SJCRH30 (cell line): ENCODE results near the gene CLK3. TPM values are rescaled to one million over a fixed set of nuclear protein-coding genes. Genes with fewer than 3 reads are reported as not detected.

Source experiments
- DNase-seq, 2 experiments: peaks; one replicate each; pipeline ENCODE4 v3.0.0-alpha.2; 2015 to 2020
- H3K27ac ChIP-seq: fragments of 250-450 bp; sonication (Bioruptor Pico); 2 replicates; pipeline ENCODE4 v1.5.1; 2020; ENCODE audit warnings: mild to moderate bottlenecking, moderate library complexity
- H3K27me3 ChIP-seq: fragments of 250-450 bp; sonication (Bioruptor Pico); 2 replicates; pipeline ENCODE4 v1.5.1; 2020; ENCODE audit warnings: mild to moderate bottlenecking, moderate library complexity
- H3K36me3 ChIP-seq: fragments of 250-450 bp; sonication (Bioruptor Pico); 2 replicates; pipeline ENCODE4 v1.5.1; 2020; ENCODE audit warnings: mild to moderate bottlenecking, moderate library complexity
- H3K4me1 ChIP-seq: fragments of 250-450 bp; sonication (Bioruptor Pico); 2 replicates; pipeline ENCODE4 v1.5.1; 2020; ENCODE audit warnings: mild to moderate bottlenecking, moderate library complexity
- H3K4me3 ChIP-seq: fragments of 250-450 bp; sonication (Bioruptor Pico); 2 replicates; pipeline ENCODE4 v1.5.1; 2020; ENCODE audit warnings: mild to moderate bottlenecking, moderate library complexity
- H3K9me3 ChIP-seq: fragments of 250-450 bp; sonication (Bioruptor Pico); replicated peaks from 2 replicates; pipeline ENCODE4 v1.5.1; 2020; ENCODE audit warnings: mild to moderate bottlenecking, moderate library complexity
- total RNA-seq: library from RNA; depleted of rRNA; stranded (reverse); fragments of >200 nt; shearing (Covaris generic); gene quantifications from 2 replicates; pipeline ENCODE4 v1.2.3, GENCODE V29; 2014; rRNA removed

Gene CLK3
- 42.3 and 44.4 TPM in 2 replicates for total RNA-seq

DNA sequence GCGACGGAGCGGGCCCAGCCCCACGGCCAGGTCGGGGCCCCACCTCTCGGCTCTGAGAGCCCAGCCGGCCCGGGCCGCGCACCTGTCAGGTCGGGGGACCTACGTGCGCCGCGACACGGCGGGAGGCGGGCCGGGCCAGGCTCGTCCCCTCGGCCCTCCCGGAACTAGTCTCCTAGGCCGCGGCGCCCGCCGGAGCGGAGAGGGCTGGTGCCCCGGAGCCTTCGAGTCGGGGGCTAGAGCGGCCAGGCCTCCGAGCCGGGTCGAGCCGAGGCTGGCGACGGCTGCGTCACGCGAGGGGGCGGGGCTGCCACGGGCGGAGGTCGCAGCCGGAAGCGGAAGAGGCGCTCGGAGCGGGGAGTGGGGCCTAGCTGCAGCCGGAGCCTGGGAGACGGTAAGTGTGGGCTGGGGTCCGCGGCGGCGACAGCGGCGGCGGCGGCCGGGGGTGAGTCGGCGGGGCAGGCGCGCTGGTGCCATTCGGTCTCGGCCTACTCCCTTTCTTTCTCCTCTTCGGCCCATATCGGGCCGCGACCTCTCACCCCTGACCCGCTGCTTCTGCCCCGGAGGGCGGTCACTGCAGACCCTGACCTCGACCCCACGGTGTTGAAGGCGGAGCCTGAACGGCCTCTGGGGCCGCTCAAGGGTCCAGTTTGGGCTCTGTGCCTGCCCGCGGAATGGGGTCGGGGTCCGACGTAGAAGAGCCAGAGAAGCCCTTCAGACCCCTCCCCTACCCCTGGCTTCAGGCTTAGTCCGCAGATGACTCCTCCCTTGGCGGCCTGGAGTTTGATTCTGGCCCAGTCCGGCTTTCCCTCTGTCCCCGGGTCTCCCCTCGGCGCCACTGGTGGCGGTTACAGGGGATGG is at the start of gene CLK3:
Gene CLK3, plus strand, starts transcription at position 329 of the 858 bp plus-strand sequence. CDS start 3,361 bp downstream, outside the sequence.
- peak within 1 kb of the TSS; percentile 79 for H3K27ac ChIP-seq
- no peaks in the 10 kb centered on the region for H3K9me3 ChIP-seq
- peak; percentile 95 to 96 for DNase-seq
- H3K4me1 ChIP-seq, result peaks cover 5% of the 10 kb centered on the region
- peaks cover 13% of the 10 kb centered on the region for H3K36me3 ChIP-seq
- peak within 1 kb of the TSS; percentile 76 for H3K4me3 ChIP-seq
- no peaks in the 10 kb centered on the region for H3K27me3 ChIP-seq

GRCh38 chr15:74568594-74568993 is 47.0 kb upstream of the CLK3 start:
- Histone ChIP-seq H3K36me3 (peaks cover 8% of the 10 kb centered on the region; the same call in 1 of the 2 replicates), H3K27me3 (no peaks in the 10 kb centered on the region), H3K9me3 (no peaks in the 10 kb centered on the region), H3K27ac (no peak overlapping the region), H3K4me3 (no peak overlapping the region), H3K4me1 (peaks cover 15% of the 10 kb centered on the region)
- no peak for DNase-seq

- H3K9me3 ChIP-seq, result no peaks in the 10 kb centered on the region
- DNase-seq, result no peak
- peaks cover 15% of the 10 kb centered on the region for H3K4me1 ChIP-seq
- H3K36me3 ChIP-seq, result peaks cover 11% of the 10 kb centered on the region; the same call in 1 of the 2 replicates
- no peak overlapping the region for H3K4me3 ChIP-seq
- H3K27ac ChIP-seq, result peak overlapping the region; percentile 16; the same call in 1 of the 2 replicates
- no peaks in the 10 kb centered on the region for H3K27me3 ChIP-seq
Measured at GRCh38 chr15:74569731-74570070, 45.9 kb upstream of the CLK3 start.

DNA sequence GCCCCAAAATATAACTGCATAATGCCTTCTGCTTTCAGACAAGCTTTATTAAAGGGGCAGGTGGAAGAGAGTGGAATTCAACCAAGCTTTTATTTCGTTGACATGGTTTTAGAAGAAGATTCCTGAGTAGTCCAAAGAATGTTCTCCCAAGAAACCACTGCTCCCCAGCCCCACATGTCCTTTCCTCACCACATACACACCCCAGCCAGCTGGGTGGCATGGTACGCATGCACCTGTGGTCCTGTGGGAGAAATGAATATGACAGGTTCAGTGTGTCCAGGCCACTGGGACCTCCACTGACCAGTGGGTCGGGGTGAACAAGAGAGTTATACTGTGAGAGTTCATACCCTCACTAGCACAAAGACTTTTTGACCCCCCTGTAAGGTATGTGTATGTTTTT is 44.4 kb upstream of the CLK3 start:
- H3K27me3 ChIP-seq, result no peaks in the 10 kb centered on the region
- peaks cover 15% of the 10 kb centered on the region for H3K4me1 ChIP-seq
- no peak overlapping the region for H3K4me3 ChIP-seq
- no peaks in the 10 kb centered on the region for H3K9me3 ChIP-seq
- H3K36me3 ChIP-seq, result peaks cover 11% of the 10 kb centered on the region; the same call in 1 of the 2 replicates
- H3K27ac ChIP-seq, result peak overlapping the region; percentile 10; the same call in 1 of the 2 replicates
- peak in 1 of 2 experiments; percentile 18 for DNase-seq

GRCh38 chr15:74573987-74574386 is 41.6 kb upstream of the CLK3 start:
- H3K27ac ChIP-seq, result no peak overlapping the region
- peaks cover 15% of the 10 kb centered on the region for H3K4me1 ChIP-seq
- DNase-seq, result no peak
- H3K36me3 ChIP-seq, result peaks cover 11% of the 10 kb centered on the region; the same call in 1 of the 2 replicates
- no peaks in the 10 kb centered on the region for H3K9me3 ChIP-seq
- no peak overlapping the region for H3K4me3 ChIP-seq
- no peaks in the 10 kb centered on the region for H3K27me3 ChIP-seq

- Histone ChIP-seq H3K27me3 (no peaks in the 10 kb centered on the region), H3K4me1 (no peaks in the 10 kb centered on the region)
- DNase-seq, result no peak
Measured at GRCh38 chr15:74578496-74578994, 37.1 kb upstream of the CLK3 start.

GRCh38 chr15:74579001-74579400 is 36.6 kb upstream of the CLK3 start:
- H3K4me1 ChIP-seq, result no peaks in the 10 kb centered on the region
- no peak for DNase-seq

More at GRCh38 chr15:74578496-74578994, 37.1 kb upstream of the CLK3 start:
- no peaks in the 10 kb centered on the region for H3K9me3 ChIP-seq
- peaks cover 3% of the 10 kb centered on the region; the same call in 1 of the 2 replicates for H3K36me3 ChIP-seq
- H3K27ac ChIP-seq, result no peak overlapping the region
- no peak overlapping the region for H3K4me3 ChIP-seq

DNA sequence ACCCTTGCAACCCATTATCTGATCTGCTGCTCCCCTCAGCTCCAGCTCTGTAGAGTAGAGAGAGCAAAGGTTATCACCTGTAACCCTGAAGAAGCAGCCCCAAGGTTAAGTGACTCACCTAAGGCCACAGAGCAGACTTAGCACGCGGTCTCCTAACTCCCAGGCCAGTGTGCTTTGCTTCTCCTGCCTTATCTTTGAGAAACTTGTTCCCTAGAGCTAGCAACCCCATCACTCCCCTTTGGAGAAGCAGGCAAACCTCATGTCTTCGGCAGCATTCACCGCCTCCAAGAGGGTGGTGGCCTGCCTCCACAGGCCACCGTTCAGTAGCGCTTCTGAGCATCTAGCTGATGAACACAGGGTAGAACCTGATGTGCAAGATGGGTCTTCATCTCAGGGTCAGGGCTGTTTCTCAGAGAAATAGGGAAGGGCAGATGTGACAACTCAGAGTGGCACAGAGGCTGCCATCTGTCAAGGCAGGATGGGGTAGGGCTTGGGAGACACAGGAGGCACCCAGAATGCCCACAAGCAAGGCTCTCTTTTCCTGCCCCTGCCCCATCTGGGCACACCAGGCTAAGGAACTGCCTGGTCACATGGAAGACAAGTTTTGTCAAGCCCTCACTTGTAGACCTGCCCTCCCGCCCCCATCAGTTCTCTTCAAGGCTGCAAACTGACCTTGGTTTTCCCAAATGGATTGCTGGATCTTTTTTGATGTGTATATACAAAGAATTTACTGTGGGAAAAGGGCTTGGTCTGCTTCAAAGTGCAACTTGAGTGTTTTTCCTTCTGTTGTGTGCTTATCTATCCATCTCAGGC is 34.9 kb upstream of the CLK3 start:
- Histone ChIP-seq H3K4me1 (peaks cover 4% of the 10 kb centered on the region; the same call in 1 of the 2 replicates), H3K27ac (no peak overlapping the region), H3K27me3 (no peaks in the 10 kb centered on the region), H3K36me3 (no peaks in the 10 kb centered on the region; the same call in 1 of the 2 replicates), H3K9me3 (no peaks in the 10 kb centered on the region), H3K4me3 (no peak overlapping the region)
- no peak for DNase-seq

More at GRCh38 chr15:74579001-74579400, 36.6 kb upstream of the CLK3 start:
- Histone ChIP-seq H3K27ac (no peak overlapping the region), H3K9me3 (no peaks in the 10 kb centered on the region), H3K4me3 (no peak overlapping the region), H3K27me3 (no peaks in the 10 kb centered on the region), H3K36me3 (peaks cover 3% of the 10 kb centered on the region; the same call in 1 of the 2 replicates)

- Histone ChIP-seq H3K27ac (no peak overlapping the region), H3K9me3 (no peaks in the 10 kb centered on the region), H3K36me3 (no peaks in the 10 kb centered on the region; the same call in 1 of the 2 replicates), H3K4me1 (peaks cover 4% of the 10 kb centered on the region; the same call in 1 of the 2 replicates), H3K4me3 (no peak overlapping the region), H3K27me3 (no peaks in the 10 kb centered on the region)
- no peak for DNase-seq
Measured at GRCh38 chr15:74584204-74584603, 31.4 kb upstream of the CLK3 start.

GRCh38 chr15:74584779-74585178 is 30.9 kb upstream of the CLK3 start:
- Histone ChIP-seq H3K9me3 (no peaks in the 10 kb centered on the region), H3K36me3 (no peaks in the 10 kb centered on the region; the same call in 1 of the 2 replicates), H3K27ac (no peak overlapping the region), H3K4me3 (no peak overlapping the region), H3K27me3 (no peaks in the 10 kb centered on the region), H3K4me1 (peaks cover 4% of the 10 kb centered on the region; the same call in 1 of the 2 replicates)
- peak; percentile 40 to 64 for DNase-seq

GRCh38 chr15:74585191-74585590 is 30.4 kb upstream of the CLK3 start:
- Histone ChIP-seq H3K9me3 (no peaks in the 10 kb centered on the region), H3K27me3 (no peaks in the 10 kb centered on the region), H3K4me1 (peaks cover 4% of the 10 kb centered on the region; the same call in 1 of the 2 replicates), H3K36me3 (no peaks in the 10 kb centered on the region; the same call in 1 of the 2 replicates), H3K4me3 (no peak overlapping the region), H3K27ac (no peak overlapping the region)
- no peak for DNase-seq

DNA sequence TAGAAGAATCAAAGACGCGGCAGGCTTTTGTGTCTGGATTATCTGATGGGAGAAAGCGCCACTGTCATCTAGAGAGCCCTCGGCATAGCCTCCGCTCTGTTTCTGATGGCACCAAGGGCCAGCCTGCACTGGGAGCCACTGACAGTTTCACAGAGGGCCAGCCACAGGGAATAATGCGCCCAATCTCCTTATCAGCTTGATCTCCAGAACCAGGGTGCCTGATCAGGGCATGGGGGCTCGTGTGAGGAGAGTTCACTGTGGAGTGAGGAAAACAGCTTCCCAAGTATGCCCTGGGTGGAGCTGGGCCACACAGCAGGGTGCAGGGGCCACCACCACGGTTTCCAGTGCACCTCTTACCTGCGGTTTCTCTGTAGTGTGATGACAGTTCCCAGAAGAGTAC is 29.8 kb upstream of the CLK3 start:
- peaks cover 4% of the 10 kb centered on the region; the same call in 1 of the 2 replicates for H3K4me1 ChIP-seq
- no peak for DNase-seq
- peaks cover 5% of the 10 kb centered on the region; the same call in 1 of the 2 replicates for H3K36me3 ChIP-seq
- no peaks in the 10 kb centered on the region for H3K9me3 ChIP-seq
- H3K27ac ChIP-seq, result no peak overlapping the region
- no peaks in the 10 kb centered on the region for H3K27me3 ChIP-seq
- H3K4me3 ChIP-seq, result no peak overlapping the region

DNA sequence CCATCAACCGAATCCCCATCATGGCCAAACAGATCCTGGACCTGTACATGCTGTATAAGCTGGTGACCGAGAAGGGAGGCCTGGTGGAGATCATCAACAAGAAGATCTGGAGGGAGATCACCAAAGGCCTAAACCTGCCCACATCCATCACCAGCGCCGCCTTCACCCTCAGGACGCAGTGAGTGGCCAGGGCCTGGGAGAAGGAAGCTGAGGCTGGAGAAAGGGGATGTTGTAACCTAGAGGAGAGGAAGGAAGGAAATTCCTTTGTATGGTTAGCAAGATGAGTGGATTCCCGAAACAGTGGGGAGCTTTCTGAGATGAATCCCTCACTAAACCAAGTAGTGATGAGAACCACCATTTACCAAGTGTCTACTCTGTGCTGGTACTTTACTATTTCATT is 25.8 kb upstream of the CLK3 start:
- H3K27ac ChIP-seq, result no peak overlapping the region
- DNase-seq, result no peak
- peaks cover 5% of the 10 kb centered on the region for H3K36me3 ChIP-seq
- no peaks in the 10 kb centered on the region for H3K27me3 ChIP-seq
- no peaks in the 10 kb centered on the region for H3K9me3 ChIP-seq
- no peak overlapping the region for H3K4me3 ChIP-seq
- H3K4me1 ChIP-seq, result peaks cover 3% of the 10 kb centered on the region; the same call in 1 of the 2 replicates

- Histone ChIP-seq H3K9me3 (no peaks in the 10 kb centered on the region), H3K4me1 (no peaks in the 10 kb centered on the region), H3K36me3 (peaks cover 5% of the 10 kb centered on the region), H3K4me3 (no peak overlapping the region), H3K27ac (no peak overlapping the region), H3K27me3 (no peaks in the 10 kb centered on the region)
- no peak for DNase-seq
Measured at GRCh38 chr15:74592222-74592621, 23.4 kb upstream of the CLK3 start.
